ENCODE data around the gene ZNF492.
"Not testable (repeated sequence)": the region's sequence is repeated elsewhere in the genome, so short reads cannot be mapped to it uniquely, and the experiment has no call there.

Gene ZNF492

DNA sequence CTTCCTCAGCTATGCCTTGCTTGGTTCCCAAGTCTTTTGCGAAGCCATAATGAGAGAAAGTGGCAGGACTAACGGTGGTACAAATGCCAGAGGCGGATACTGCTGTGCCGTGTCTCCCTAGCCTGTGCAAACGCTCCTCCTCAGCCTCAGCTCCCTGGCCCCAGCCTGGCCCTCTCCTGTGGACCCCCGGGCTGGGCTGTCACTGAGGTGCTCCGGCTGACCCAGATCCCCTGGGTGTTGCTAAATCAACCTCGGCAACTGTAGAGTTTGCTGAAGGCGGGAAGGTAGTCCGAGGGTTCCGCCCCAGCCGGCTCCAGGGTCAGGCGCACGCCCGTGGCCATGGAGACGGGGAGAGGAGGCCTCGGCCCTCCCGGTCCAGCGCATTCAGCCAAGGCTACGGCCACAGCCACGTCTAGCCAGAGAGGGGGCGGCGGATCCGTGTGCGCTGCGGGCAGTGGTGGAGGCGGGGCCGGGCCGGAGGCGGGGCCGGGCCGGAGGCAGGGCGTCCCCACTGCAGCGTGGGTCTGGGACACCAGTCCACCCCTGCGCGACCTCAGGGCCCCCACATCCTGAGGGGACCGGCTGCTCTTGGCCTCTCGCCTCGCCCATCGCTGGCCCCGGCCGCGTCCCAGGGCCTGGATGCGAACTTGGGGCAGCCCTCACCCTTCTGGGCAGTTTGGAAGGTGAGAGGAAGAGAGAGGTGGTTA is 16.4 kb upstream of the ZNF492 start:
- DNase-seq (ENCODE audit: low spot score) = no peak

DNA sequence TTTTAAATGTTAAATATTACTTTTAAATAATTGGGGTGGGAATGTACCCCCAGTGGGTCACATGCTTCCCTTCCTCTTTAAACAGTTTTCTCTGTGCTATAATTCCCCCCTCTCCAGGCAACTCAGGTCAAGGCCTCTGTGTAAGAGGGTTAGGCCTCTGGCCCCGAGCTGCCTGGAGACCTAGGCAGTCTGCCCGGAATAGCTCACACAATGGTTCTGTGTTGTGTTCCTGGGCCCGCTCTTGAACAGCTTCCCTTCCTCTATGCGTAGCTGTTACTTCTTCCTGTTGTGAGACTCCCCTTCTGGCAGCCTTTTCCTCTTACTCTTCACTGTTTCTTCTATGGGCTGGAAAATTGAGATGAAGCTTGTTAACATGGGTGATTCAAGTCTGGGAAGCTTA is 14.8 kb upstream of the ZNF492 start:
- DNase-seq (ENCODE audit: low spot score) = no peak

DNA sequence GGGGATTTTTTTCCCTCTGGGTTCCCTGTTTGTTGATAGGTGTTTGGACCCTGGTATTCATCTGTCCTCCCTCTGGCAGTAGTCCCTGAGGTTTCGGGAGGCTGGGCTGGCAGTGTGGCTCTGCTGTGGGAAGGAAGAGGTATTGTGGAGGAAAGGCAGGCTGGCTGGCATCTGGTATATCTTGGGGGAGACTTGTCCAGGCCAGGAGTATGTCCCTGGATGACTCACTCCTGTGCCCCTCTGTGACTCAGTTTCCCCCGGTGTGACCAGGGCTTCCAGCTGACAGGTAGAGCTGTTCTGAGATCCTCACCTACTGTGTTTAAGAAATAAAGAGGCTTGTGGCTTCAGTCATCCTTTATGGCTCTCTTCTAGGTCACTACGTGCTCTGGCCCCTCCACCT is 14.2 kb upstream of the ZNF492 start:
- DNase-seq (ENCODE audit: low spot score) = no peak

DNA sequence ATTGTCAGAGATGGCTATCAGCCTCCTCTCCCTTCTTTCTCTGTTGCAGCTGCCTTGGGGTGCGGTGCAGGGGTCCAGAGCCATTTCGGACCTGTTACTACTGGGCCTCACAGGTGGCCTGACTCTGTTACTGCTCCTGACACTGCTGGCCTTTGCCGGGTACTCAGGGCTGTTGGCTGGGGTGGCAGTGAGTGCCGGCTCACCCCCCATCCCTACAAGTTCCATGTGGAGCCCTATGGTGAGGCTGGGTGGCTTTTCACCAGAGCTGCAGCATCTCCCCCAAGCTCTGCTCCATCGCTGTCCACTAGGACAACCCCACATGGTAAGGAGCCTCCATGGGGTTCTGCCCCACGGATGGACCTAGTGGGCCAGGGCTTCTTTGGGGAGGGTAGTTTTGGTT is 13.7 kb upstream of the ZNF492 start:
- no peak for DNase-seq (ENCODE audit: low spot score)

DNA sequence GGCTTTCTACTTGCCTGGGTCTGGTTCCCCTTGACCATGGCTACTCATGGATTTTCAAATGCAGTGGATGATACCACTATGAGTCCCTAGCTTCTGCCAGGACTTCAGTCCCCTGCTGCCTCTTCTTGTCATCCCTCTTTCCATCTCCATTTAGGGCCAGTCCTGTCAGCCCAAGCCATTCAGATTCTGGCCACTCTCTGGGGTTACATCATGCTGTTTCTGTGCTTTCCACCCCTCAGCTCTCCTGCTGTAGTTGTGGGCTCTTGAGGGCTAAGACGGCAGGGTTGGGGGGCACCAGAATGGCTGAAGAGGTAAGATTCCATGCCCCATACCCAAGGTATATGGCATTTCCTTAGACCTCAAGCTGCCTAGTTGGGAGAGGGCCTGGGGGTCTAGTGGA is 13.2 kb upstream of the ZNF492 start:
- no peak for DNase-seq (ENCODE audit: low spot score)

DNA sequence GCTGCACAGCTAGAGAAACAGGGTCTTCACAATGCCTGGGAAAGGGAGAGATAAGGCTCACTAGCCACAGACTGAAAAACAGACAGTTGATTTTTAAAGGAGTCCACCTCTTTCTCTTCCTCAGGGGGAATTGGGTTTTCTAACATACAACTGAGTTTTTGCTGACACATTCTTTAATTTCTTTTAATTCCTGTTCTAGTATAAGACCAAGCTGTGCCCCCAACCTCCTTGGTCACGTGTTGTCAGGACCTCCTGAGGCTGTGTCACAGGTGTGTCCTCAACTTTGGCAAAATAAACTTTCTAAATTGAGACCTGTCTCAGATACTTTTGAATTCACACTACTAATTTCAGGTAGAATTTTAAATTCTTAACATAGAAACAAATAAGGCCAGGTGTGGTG is 12.1 kb upstream of the ZNF492 start:
- DNase-seq (ENCODE audit: low spot score) = no peak

DNA sequence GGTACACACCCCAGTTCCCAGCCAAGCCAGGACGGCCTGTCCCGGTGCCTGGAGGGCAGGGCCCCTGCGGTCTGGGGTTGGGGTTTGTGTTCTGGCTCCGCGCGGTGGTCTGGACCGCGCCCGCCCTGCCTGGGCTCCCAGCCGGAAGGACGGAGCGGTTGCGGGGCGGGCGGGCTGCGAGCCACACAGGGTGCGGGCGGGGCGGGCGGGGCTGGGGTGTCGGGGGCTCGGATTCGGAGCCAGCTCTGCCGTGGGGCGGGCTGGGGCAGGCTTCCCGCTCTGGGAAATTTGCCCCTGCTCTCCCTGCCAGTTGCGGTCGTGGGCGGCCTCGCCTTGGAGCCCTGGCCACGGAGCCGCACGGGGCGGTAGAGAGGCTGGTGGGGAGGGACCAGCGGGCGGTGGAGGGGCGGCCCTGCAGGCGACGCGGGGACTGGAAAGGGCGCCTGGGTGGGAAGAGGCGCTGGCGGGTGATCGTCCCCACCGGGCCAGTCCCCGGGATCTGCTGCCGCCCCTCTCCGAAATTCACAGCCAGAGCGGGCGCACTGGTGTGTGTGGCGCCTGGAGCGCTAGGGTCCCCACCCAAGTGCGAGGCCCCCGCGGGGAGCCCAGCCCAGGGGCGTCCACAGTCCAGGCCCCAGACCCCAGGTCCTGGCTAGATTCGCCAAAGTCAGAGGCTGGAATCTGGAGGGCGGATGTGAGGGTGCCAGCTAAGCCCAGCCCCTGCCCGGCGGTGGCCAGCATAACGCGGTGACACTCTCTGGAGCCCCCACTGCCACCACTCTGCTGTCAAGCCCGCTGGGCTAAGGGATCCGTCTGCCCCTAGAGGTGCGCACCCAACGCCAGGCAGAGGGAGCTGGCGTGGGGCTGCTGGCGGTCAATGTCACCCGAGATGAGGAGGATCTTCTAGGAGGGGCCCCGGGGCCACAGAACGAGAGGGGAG is 11.0 kb upstream of the ZNF492 start:
- no peak for DNase-seq (ENCODE audit: low spot score)

DNA sequence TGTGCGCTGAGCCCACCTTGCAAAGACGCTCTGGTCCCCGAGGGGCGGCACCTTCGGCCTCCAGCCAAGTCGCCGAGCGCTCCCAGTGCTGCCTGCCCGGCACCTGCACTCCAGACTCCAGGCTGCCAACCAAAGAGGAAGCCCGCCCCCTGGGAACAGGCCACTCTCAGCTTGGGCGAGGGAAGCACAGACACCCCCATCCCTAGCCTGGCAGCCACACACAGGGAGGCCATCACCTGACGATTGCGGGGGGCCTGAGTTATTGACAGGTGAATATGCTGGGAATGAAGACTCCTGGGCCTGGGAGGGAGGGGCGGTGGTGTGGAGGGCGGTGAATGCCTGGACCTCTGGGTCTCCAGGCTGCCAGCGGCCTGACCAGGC is 10.3 kb upstream of the ZNF492 start:
- DNase-seq (ENCODE audit: low spot score) = no peak

DNA sequence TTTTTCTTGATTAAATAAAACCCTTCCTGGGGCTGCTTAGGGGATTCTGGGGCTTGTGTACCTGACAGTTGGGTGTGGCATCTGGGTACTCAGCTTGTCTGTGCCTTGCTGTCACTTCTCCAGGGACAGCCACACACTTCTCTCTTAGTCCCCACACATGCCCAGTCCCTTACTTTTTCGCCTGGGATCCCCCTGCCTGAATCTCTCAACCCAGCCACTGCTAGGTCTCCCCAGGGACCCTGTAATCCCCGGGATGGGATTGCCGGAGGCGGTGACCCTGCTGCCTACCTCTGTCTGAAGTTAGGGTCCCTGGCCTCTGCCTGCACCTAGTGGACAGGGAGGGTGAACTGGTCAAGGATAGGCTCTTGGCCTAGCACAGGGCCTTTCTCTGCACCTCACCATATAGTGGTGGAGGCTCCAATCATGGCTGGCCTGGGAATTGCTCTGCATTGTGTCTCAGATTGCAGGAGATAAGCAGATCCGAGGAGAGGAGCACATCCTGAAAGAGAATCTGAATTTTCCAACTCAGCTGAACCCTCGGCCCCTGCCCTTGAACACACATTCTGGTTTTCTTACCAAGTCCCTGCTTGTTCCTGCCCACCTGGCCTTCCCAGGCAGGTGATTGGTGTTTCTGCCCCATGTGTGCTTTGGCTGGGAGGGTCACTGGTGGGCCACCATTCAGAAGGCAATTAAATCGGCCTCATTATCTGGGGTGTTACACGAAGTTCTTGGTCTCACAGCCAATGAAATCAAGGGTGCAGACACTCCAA is 8.7 kb upstream of the ZNF492 start:
- no peak for DNase-seq (ENCODE audit: low spot score)

DNA sequence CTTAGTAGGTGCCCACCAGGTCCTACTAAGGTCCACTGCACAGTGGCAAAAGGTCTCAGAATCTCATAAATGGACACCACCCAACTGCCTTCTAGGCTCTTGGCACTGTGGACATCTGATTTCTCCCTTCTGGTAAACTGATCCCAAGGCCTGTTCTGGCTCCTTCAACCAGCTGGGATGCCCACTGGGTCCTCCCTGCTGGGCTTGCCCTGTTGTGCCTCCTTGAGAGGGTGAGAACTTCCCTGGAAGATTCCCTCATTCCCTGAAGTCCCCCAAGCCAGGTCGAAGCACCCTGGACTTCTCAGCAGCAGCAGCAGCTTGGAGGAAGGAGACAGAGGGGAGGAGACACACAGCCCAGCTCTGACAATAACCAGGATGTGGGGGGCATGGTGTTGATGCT is 6.6 kb upstream of the ZNF492 start:
- DNase-seq (ENCODE audit: low spot score) = no peak

DNA sequence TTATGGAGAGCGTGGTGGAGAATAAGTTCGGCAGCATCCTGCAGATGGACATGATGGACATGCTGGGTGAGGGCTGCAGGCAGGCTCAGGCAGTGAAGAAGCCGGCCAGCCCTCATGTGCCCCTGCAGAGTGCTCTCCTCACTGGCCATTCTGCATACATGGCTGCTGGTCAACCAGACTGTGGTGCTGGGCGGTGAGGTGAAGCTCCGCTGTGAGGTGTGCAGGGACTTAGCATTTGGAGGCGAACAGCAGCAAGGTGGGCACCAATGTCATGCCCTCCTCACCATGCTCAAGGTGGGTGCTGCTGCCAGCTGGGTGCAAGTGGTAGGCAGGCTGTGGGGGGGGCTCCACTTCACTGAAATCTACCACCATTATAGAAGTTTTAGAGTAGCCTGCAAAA is 5.7 kb upstream of the ZNF492 start:
- DNase-seq (ENCODE audit: low spot score) = no peak

DNA sequence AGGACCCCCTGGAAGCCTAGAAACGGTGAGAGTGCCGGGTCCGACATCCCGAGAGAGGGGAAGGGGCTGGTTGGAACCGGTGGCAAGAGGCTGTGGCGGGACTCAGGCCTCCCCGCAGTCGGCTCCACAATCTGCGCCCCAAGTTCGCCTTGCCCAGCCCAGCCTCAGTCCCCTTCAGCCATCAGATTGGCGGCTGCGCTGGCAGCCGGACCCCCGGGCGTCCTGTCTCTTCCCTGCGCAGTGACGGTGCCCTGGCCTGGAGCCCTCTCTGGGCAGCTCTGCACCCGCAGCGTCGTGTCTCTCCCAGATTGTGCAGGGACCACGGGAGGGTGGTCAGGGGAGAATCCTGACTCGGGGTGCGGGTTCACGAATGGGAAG is 315 bp downstream of the ZNF492 start:
- DNase-seq (ENCODE audit: low spot score) = no peak

DNA sequence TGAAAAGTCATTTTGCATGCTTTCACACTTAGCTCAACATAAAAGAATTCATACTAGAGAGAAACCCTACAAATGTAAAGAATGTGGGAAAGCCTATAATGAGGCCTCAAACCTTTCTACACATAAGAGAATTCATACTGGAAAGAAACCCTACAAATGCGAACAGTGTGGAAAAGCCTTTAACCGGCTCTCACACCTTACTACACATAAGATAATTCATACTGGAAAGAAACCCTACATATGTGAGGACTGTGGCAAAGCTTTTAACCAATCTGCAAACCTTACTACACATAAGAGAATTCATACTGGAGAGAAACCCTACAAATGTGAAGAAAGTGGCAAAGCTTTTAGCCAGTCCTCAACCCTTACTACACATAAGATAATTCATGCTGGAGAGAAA is 51.4 kb downstream of the ZNF492 start:
- not testable (repeated sequence) for DNase-seq (ENCODE audit: low spot score)

DNA sequence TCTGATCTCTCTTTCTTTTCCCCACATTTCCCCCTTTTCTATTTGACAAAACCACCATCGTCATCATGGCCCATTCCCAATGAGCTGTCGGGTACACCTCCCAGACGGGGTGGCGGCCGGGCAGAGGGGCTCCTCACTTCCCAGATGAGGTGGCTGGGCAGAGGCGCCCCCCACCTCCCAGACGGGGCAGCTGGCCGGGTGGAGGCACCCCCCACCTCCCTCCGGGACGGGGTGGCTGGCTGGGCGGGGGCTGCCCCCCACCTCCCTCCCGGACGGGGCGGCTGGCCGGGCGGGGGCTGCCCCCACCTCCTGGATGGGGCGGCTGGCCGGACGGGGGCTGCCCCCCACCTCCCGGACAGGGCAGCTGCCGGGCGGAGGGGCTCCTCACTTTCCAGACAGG is 68.5 kb downstream of the ZNF492 start:
- DNase-seq (ENCODE audit: low spot score) = not testable (repeated sequence)

DNA sequence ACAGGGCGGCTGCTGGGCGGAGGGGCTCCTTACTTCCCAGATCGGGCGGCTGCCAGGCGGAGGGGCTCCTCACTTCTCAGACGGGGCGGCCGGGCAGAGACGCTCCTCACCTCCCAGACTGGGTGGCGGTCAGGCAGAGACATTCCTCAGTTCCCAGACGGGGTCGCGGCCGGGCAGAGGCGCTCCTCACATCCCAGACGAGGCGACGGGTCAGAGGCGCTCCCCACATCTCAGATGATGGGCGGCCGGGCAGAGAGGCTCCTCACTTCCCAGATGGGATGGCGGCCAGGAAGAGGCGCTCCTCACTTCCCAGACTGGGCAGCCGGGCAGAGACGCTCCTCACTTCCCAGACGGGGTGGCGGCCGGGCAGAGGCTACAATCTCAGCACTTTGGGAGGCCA is 69.0 kb downstream of the ZNF492 start:
- DNase-seq (ENCODE audit: low spot score) = not testable (repeated sequence)

DNA sequence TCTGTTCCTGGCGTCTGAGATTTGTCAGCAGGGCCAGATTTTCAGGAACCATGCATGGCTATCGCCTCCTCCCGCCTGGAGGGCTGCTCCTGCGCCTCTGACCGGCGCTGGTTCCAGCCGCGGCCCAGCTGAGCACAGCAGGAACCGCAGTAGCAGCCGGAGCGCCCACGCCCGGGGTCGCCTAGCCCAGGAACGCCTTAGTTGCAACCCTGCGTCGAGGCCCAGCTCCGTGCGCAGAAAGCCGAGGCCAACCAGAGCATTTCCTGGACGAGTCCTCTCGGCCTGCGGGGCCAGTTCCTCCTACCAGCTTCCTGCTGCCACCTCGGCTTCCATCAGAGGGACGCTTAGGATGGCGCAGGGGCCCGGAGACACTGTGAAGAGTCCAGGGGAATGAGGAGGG is 74.9 kb downstream of the ZNF492 start:
- DNase-seq (ENCODE audit: low spot score) = no peak

Measured in NAMALWA (cell line).